ENCODE data around the gene SIL1. TPM values are rescaled to one million over a fixed set of nuclear protein-coding genes. Genes with fewer than 3 reads are reported as not detected.
"Not testable (repeated sequence)": the region's sequence is repeated elsewhere in the genome, so short reads cannot be mapped to it uniquely, and the experiment has no call there.

Gene SIL1
- 46.2 TPM for total RNA-seq
- long read RNA-seq, transcript SIL1-202 (10 exons, 1,923 nt): major isoform, 35 of 42 reads
- long read RNA-seq, partial matches to known transcripts: 2 of 42 reads
- long read RNA-seq, other reads (novel, unspliced or antisense): 4 of 42 reads

- intact Hi-C loops (cut with DNase I): loop anchor here (5.0 kb wide), 3 partner anchors 56 to 76 kb away; no protein-coding TSS in a partner anchor
- DNase-seq (ENCODE audit: missing footprints) (peak; percentile 99), ATAC-seq (peak; percentile 99)
These were observed at the start of gene SIL1 for GRCh38 chr5:139197710-139198669. TSS of gene SIL1 (minus strand) at chr5:139198368. CDS start at chr5:139127843, 70,525 bp downstream.

- intact Hi-C loops (cut with DNase I): no loop called here
- DNase-seq (ENCODE audit: missing footprints) (no peak), ATAC-seq (no peak)
These were observed 48.2 kb upstream of the SIL1 start for GRCh38 chr5:139246394-139246793.

GRCh38 chr5:139245637-139246339, 47.6 kb upstream of the SIL1 start:
- intact Hi-C loops (cut with DNase I): no loop called here
- DNase-seq (ENCODE audit: missing footprints) (no peak), ATAC-seq (no peak)

- intact Hi-C loops (cut with DNase I): no loop called here
- DNase-seq (ENCODE audit: missing footprints) (no peak), ATAC-seq (no peak)
These were observed 45.3 kb upstream of the SIL1 start for GRCh38 chr5:139243425-139243970.

GRCh38 chr5:139241139-139241538, 43.0 kb upstream of the SIL1 start:
- intact Hi-C loops (cut with DNase I): no loop called here
- ATAC-seq: no peak
- DNase-seq (ENCODE audit: missing footprints): no peak

GRCh38 chr5:139236479-139236878, 38.3 kb upstream of the SIL1 start:
- DNase-seq (ENCODE audit: missing footprints) (no peak), ATAC-seq (no peak)
- intact Hi-C loops (cut with DNase I): no loop called here

GRCh38 chr5:139232147-139232724, 34.1 kb upstream of the SIL1 start:
- no peak for ATAC-seq
- intact Hi-C loops (cut with DNase I): no loop called here

GRCh38 chr5:139228201-139228803, 30.1 kb upstream of the SIL1 start:
- intact Hi-C loops (cut with DNase I): no loop called here
- ATAC-seq (no peak), DNase-seq (ENCODE audit: missing footprints) (no peak)

More at GRCh38 chr5:139232147-139232724, 34.1 kb upstream of the SIL1 start:
- DNase-seq (ENCODE audit: missing footprints): no peak

- intact Hi-C loops (cut with DNase I): no loop called here
- ATAC-seq: no peak
- DNase-seq (ENCODE audit: missing footprints): no peak
These were observed 28.0 kb upstream of the SIL1 start for GRCh38 chr5:139226131-139226530.

- DNase-seq (ENCODE audit: missing footprints) (no peak), ATAC-seq (no peak)
- intact Hi-C loops (cut with DNase I): no loop called here
These were observed 25.3 kb upstream of the SIL1 start for GRCh38 chr5:139223481-139223880.

GRCh38 chr5:139222346-139222745, 24.2 kb upstream of the SIL1 start:
- intact Hi-C loops (cut with DNase I): no loop called here
- ATAC-seq: no peak
- DNase-seq (ENCODE audit: missing footprints): no peak

- ATAC-seq; intact Hi-C loops (cut with DNase I); DNase-seq (ENCODE audit: missing footprints): not testable (repeated sequence)
These were observed 19.9 kb upstream of the SIL1 start for GRCh38 chr5:139218038-139218437.

- no peak for DNase-seq (ENCODE audit: missing footprints)
- intact Hi-C loops (cut with DNase I): no loop called here
These were observed 17.2 kb upstream of the SIL1 start for GRCh38 chr5:139215107-139215975.

GRCh38 chr5:139214646-139215045, 16.5 kb upstream of the SIL1 start:
- no peak for DNase-seq (ENCODE audit: missing footprints)
- intact Hi-C loops (cut with DNase I): no loop called here
- ATAC-seq: no peak

More at GRCh38 chr5:139215107-139215975, 17.2 kb upstream of the SIL1 start:
- no peak for ATAC-seq

- no peak for DNase-seq (ENCODE audit: missing footprints)
- intact Hi-C loops (cut with DNase I): no loop called here
These were observed 14.7 kb upstream of the SIL1 start for GRCh38 chr5:139212906-139213305.

GRCh38 chr5:139212486-139212885, 14.3 kb upstream of the SIL1 start:
- no peak for DNase-seq (ENCODE audit: missing footprints)
- intact Hi-C loops (cut with DNase I): no loop called here
- peak; percentile 76 for ATAC-seq

More at GRCh38 chr5:139212906-139213305, 14.7 kb upstream of the SIL1 start:
- no peak for ATAC-seq

- DNase-seq (ENCODE audit: missing footprints) (no peak), ATAC-seq (no peak)
- intact Hi-C loops (cut with DNase I): no loop called here
These were observed 12.4 kb upstream of the SIL1 start for GRCh38 chr5:139210585-139210984.
